IMR-90 (cell line): ENCODE data around the gene GAREM1. TPM values are rescaled to one million over a fixed set of nuclear protein-coding genes. Genes with fewer than 3 reads are reported as not detected.

Experiments
- ATAC-seq: fragments of 200-7000 bp; cut with Tn5 transposase; 2 replicates; pipeline ENCODE4 v1.9.1; 2020; ENCODE audit warnings: low read depth, mild to moderate bottlenecking, moderate library complexity
- BruUV-seq: library from RNA; stranded (reverse); fragments of 400-500 nt; replicated peaks from 2 replicates; lab custom pipeline; 2021; lab: Mats Ljungman, UMichigan
- CTCF ChIA-PET: fragments of 300-600 bp; formaldehyde crosslinking; extraction: SDS; loops from one replicate; lab custom pipeline; 2021; ENCODE audit warnings: antibody characterized with exemption; lab: Yijun Ruan, JAX
- POLR2A ChIA-PET: fragments of 300-600 bp; sonication (Branson Sonifier 250); formaldehyde crosslinking; loops from one replicate; lab custom pipeline; 2022; ENCODE audit warnings: antibody characterized with exemption; ENCODE audit not compliant: unreplicated experiment; lab: Charles Lee
- DNase-seq: peaks from one replicate; pipeline ENCODE4 v3.0.0; 2013
- H2AFZ ChIP-seq: replicated peaks from 2 replicates; pipeline ENCODE3; 2013; ENCODE audit warnings: low read length, mild to moderate bottlenecking; ENCODE audit not compliant: poor library complexity
- H2AK5ac ChIP-seq: 2 replicates; pipeline ENCODE4 v1.6.1; 2013; ENCODE audit warnings: low read depth, low read length, inconsistent platforms
- H2AK9ac ChIP-seq: replicated peaks from 2 replicates; pipeline ENCODE3; 2013; ENCODE audit warnings: mild to moderate bottlenecking, low read depth, low read length, moderate library complexity; ENCODE audit not compliant: poor library complexity
- H2BK120ac ChIP-seq: 2 replicates; pipeline ENCODE4 v1.6.1; 2013; ENCODE audit warnings: low read depth, low read length, inconsistent platforms
- H2BK15ac ChIP-seq: 3 replicates; pipeline ENCODE4 v1.6.1; 2013; ENCODE audit warnings: low read depth, low read length, inconsistent platforms
- H2BK20ac ChIP-seq: 2 replicates; pipeline ENCODE4 v1.6.1; 2013; ENCODE audit warnings: low read depth, mild to moderate bottlenecking, inconsistent platforms, low read length, moderate library complexity
- H2BK5ac ChIP-seq: 2 replicates; pipeline ENCODE4 v1.6.1; 2013; ENCODE audit warnings: mild to moderate bottlenecking, low read depth, low read length, inconsistent platforms; ENCODE audit not compliant: poor library complexity, severe bottlenecking
- H3K14ac ChIP-seq: replicated peaks from 2 replicates; pipeline ENCODE4 v1.6.1; 2013; ENCODE audit warnings: low read depth, low read length, inconsistent platforms
- H3K18ac ChIP-seq: 2 replicates; pipeline ENCODE4 v1.6.1; 2013; ENCODE audit warnings: low read depth, low read length, control low read depth
- H3K23ac ChIP-seq: 2 replicates; pipeline ENCODE4 v1.6.1; 2013; ENCODE audit warnings: low read depth, low read length, inconsistent platforms
- H3K27ac ChIP-seq: 2 replicates; pipeline ENCODE4 v1.5.1; 2013; ENCODE audit warnings: mild to moderate bottlenecking, control low read depth, low read length; ENCODE audit not compliant: insufficient read depth
- H3K27me3 ChIP-seq: 2 replicates; pipeline ENCODE4 v1.6.1; 2013; ENCODE audit warnings: low read length; ENCODE audit not compliant: control insufficient read depth, insufficient read depth
- H3K36me3 ChIP-seq: 2 replicates; pipeline ENCODE4 v1.6.1; 2013; ENCODE audit warnings: low read length, mixed read lengths; ENCODE audit not compliant: control insufficient read depth, insufficient read depth
- H3K4ac ChIP-seq: 2 replicates; pipeline ENCODE4 v1.6.1; 2013; ENCODE audit warnings: low read depth, low read length, inconsistent platforms
- H3K4me1 ChIP-seq: 2 replicates; pipeline ENCODE4 v1.6.1; 2013; ENCODE audit warnings: low read length, mixed read lengths; ENCODE audit not compliant: control insufficient read depth, insufficient read depth
- H3K4me2 ChIP-seq: 2 replicates; pipeline ENCODE4 v1.6.1; 2013; ENCODE audit warnings: low read depth, mild to moderate bottlenecking, control low read depth, low read length, moderate library complexity
- H3K4me3 ChIP-seq: 2 replicates; pipeline ENCODE4 v1.5.1; 2013; ENCODE audit warnings: low read depth, mild to moderate bottlenecking, control low read depth, low read length, moderate library complexity; ENCODE audit not compliant: insufficient read depth
- H3K56ac ChIP-seq: 2 replicates; pipeline ENCODE4 v1.6.1; 2013; ENCODE audit warnings: low read length, inconsistent platforms; ENCODE audit not compliant: insufficient read depth; ENCODE audit errors: extremely low read depth
- H3K79me1 ChIP-seq, 2 experiments: 2 replicates each; pipeline ENCODE4 v1.6.1; 2013; ENCODE audit warnings: low read length in 2 of 2, inconsistent platforms in 1 of 2, low read depth in 1 of 2
- H3K9ac ChIP-seq: 2 replicates; pipeline ENCODE4 v1.6.1; 2013; ENCODE audit warnings: low read depth, low read length, control low read depth
- H3K9me1 ChIP-seq: 2 replicates; pipeline ENCODE4 v1.6.1; 2013; ENCODE audit warnings: low read length, inconsistent platforms; ENCODE audit not compliant: insufficient read depth
- H3K9me3 ChIP-seq: 2 replicates; pipeline ENCODE4 v1.6.1; 2013; ENCODE audit warnings: low read length; ENCODE audit not compliant: control insufficient read depth, insufficient read depth
- H4K20me1 ChIP-seq: 2 replicates; pipeline ENCODE4 v1.6.1; 2013; ENCODE audit warnings: low read length, inconsistent platforms; ENCODE audit not compliant: insufficient read depth
- H4K5ac ChIP-seq: 2 replicates; pipeline ENCODE4 v1.6.1; 2013; ENCODE audit warnings: mild to moderate bottlenecking, low read depth, low read length, control low read depth
- H4K8ac ChIP-seq, 2 experiments: 2 replicates each; pipeline ENCODE4 v1.6.1; 2013; ENCODE audit warnings: low read depth in 2 of 2, low read length in 2 of 2, control low read depth in 1 of 2, inconsistent platforms in 1 of 2
- H4K91ac ChIP-seq: 2 replicates; pipeline ENCODE4 v1.6.1; 2013; ENCODE audit warnings: low read depth, low read length, inconsistent platforms; ENCODE audit not compliant: insufficient read depth
- MAFK ChIP-seq: IDR thresholded peaks from 2 replicates; pipeline ENCODE4 v1.6.1; 2012; ENCODE audit warnings: low read depth, low read length, improper control_type of control experiment
- RAD21 ChIP-seq: IDR thresholded peaks from 2 replicates; pipeline ENCODE4 v1.6.1; 2012; ENCODE audit warnings: low read length, improper control_type of control experiment
- WGBS, 2 experiments: methylation state at CpG; one replicate each; pipeline versions ENCODE4 v1.1.5 to v1.1.7; 2013; ENCODE audit warnings: missing lambda C conversion rate in 2 of 2; ENCODE audit not compliant: insufficient read length in 1 of 2; ENCODE audit errors: extremely low coverage in 2 of 2; 5-methylcytosine and 5-hydroxymethylcytosine counted together
- dilution Hi-C: fragments of 300-500 bp; cut with HindIII; formaldehyde crosslinking; loops from one replicate; pipeline ENCODE4 v1.14.3; 2018; ENCODE audit warnings: low sequenced_read_pairs; ENCODE audit not compliant: unreplicated experiment
- in situ Hi-C: fragments of 300-500 bp; cut with MboI; formaldehyde crosslinking; loops from 3 replicates; pipeline ENCODE4 v1.14.3; 2019; ENCODE audit warnings: low sequenced_read_pairs, inconsistent platforms, mixed read lengths
- intact Hi-C: fragments of 100-400 bp; cut with micrococcal nuclease; formaldehyde crosslinking; loops from 2 replicates; pipeline ENCODE4 v1.10.0; 2022
- polyA plus RNA-seq, 3 experiments: library from polyadenylated mRNA; depleted of rRNA; stranded (reverse); fragments of >200 nt; gene quantifications; 2 replicates each; pipeline ENCODE4 v1.2.3, GENCODE V29; 2012; ENCODE audit warnings: low replicate concordance in 1 of 3
- total RNA-seq: library from RNA; depleted of rRNA; stranded (reverse); fragments of >200 nt; gene quantifications from 2 replicates; pipeline ENCODE4 v1.2.3, GENCODE V29; 2012
- TF ChIP-seq, protein P1 (sequence below): fragments of 150-350 bp; IDR thresholded peaks from 2 replicates; pipeline ENCODE4 v1.6.1; 2016; ENCODE audit warnings: low read depth, mild to moderate bottlenecking, low read length, moderate library complexity, borderline replicate concordance

GAREM1 gene
- total and polyA plus RNA-seq, 2 of the 4 experiments (the other 2 are of a cell fraction): 1.4 to 2.3 TPM

GRCh38 chr18:32383050-32383819 is 87.4 kb downstream of the GAREM1 start (continued):
- TF ChIP-seq, protein P1, sequence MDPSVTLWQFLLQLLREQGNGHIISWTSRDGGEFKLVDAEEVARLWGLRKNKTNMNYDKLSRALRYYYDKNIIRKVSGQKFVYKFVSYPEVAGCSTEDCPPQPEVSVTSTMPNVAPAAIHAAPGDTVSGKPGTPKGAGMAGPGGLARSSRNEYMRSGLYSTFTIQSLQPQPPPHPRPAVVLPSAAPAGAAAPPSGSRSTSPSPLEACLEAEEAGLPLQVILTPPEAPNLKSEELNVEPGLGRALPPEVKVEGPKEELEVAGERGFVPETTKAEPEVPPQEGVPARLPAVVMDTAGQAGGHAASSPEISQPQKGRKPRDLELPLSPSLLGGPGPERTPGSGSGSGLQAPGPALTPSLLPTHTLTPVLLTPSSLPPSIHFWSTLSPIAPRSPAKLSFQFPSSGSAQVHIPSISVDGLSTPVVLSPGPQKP: no peak

DNA sequence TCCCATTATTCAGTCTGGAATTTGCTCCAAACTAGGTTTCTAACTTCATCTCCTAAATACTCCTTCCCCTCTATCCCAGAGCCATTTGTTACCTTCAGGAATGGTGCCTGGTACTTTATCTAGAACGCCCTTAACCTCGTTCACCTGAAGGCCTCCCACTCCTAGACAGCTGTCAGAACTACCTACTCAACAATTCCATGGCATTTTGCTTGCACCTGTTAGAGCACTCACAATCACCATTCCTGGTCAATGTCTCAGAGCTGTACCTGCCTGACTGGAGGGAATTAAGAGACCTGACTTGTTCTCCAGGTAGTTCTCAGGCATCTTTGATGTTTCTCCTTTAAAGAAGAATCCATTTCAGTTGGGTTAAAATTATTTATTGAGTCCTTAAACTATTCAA is 88.9 kb downstream of the GAREM1 start:
- Histone ChIP-seq H2AK9ac (no peak overlapping the region), H3K36me3 (no peaks in the 10 kb centered on the region), H2AFZ (no peak overlapping the region), H3K27me3 (no peaks in the 10 kb centered on the region), H3K56ac (no peak overlapping the region), H4K20me1 (no peaks in the 10 kb centered on the region), H3K27ac (no peak overlapping the region), H3K9me1 (peaks cover 6% of the 10 kb centered on the region; the same call in 1 of the 2 replicates), H3K23ac (no peak overlapping the region), H2BK5ac (no peak overlapping the region), H3K14ac (no peak overlapping the region), H4K91ac (no peak overlapping the region), H4K8ac (no peak overlapping the region), H4K5ac (no peak overlapping the region), H3K4me2 (no peak overlapping the region), H3K4me1 (peaks cover 8% of the 10 kb centered on the region; the same call in 1 of the 2 replicates), H2BK120ac (no peak overlapping the region), H3K4me3 (no peak overlapping the region), H3K18ac (no peak overlapping the region), H3K9me3 (no peaks in the 10 kb centered on the region), H3K79me1 (no peaks in the 10 kb centered on the region), H2BK20ac (no peak overlapping the region), H3K4ac (no peak overlapping the region), H2BK15ac (no peak overlapping the region; the same call in 2 of the 3 replicates), H2AK5ac (0 out of 2 replicates have a peak overlapping the region, but pooled peaks have one; percentile 23), H3K9ac (no peak overlapping the region)
- dilution Hi-C loops: no loop called here
- WGBS, 2 experiments: 94% methylated on average over 2 of the region's 2 CpGs; no CpG with 5 or more reads in 1 of the 2 experiments
- ATAC-seq: no peak
- no TSS peak for BruUV-seq
- in situ Hi-C loops: no loop called here
- intact Hi-C loops: loop anchor here (2.0 to 10.0 kb wide), 5 partner anchors 64 to 287 kb away; partner anchors contain the start of genes GAREM1 and RNF138
- POLR2A ChIA-PET: no interaction called here
- no peak for TF ChIP-seq MAFK
- no peak for TF ChIP-seq RAD21
- CTCF ChIA-PET: no interaction called here
- no peak for DNase-seq
